Keratinocyte (primary cell): ENCODE results near the gene AP3D1. TPM values are rescaled to one million over a fixed set of nuclear protein-coding genes. Genes with fewer than 3 reads are reported as not detected.
"Not testable (repeated sequence)": the region's sequence is repeated elsewhere in the genome, so short reads cannot be mapped to it uniquely, and the experiment has no call there.

Experiments
- DNase-seq: peaks from one replicate; pipeline ENCODE4 v3.0.0-alpha.2; 2011; ENCODE audit warnings: low read depth, missing footprints, low spot score
- FAIRE-seq: peaks from 2 replicates; lab custom pipeline; 2011; peaks lifted over from hg19 to GRCh38; lab: Jason Lieb, UNC
- H2AFZ ChIP-seq: 2 replicates; pipeline ENCODE4 v1.6.0; 2012; ENCODE audit warnings: low read length, control low read depth, inconsistent platforms; ENCODE audit not compliant: control insufficient read depth
- H3K27ac ChIP-seq: 2 replicates; pipeline ENCODE4 v1.5.1; 2011; ENCODE audit warnings: low read length; ENCODE audit not compliant: control insufficient read depth, insufficient read depth
- H3K27me3 ChIP-seq: 3 replicates; pipeline ENCODE4 v1.6.0; 2011; ENCODE audit warnings: low read length; ENCODE audit not compliant: control insufficient read depth, insufficient read depth; ENCODE audit errors: extremely low read depth
- H3K36me3 ChIP-seq, 2 experiments: 2 replicates in 1 of 2; 3 replicates in 1 of 2; pipeline ENCODE4 v1.5.1; 2011; ENCODE audit warnings: low read length in 2 of 2, mild to moderate bottlenecking in 1 of 2; ENCODE audit not compliant: control insufficient read depth in 2 of 2, insufficient read depth in 2 of 2; ENCODE audit errors: extremely low read depth in 1 of 2
- H3K4me1 ChIP-seq: 3 replicates; pipeline ENCODE4 v1.5.1; 2011; ENCODE audit warnings: low read length; ENCODE audit not compliant: control insufficient read depth, insufficient read depth; ENCODE audit errors: extremely low read depth
- H3K4me2 ChIP-seq: 3 replicates; pipeline ENCODE4 v1.6.0; 2011; ENCODE audit warnings: low read depth, low read length; ENCODE audit not compliant: control insufficient read depth, insufficient read depth; ENCODE audit errors: extremely low read depth
- H3K4me3 ChIP-seq, 3 experiments: fragments of 200-600 bp in 1 of 3; sonication (generic) in 1 of 3; 2 replicates in 2 of 3; 3 replicates in 1 of 3; pipeline ENCODE4 v1.5.1; 2011 to 2016; ENCODE audit warnings: low read length in 3 of 3, mild to moderate bottlenecking in 3 of 3, control low read depth in 2 of 3, inconsistent platforms in 1 of 3, low read depth in 1 of 3, mixed read lengths in 1 of 3, mixed run types in 1 of 3, moderate library complexity in 1 of 3; ENCODE audit not compliant: control insufficient read depth in 2 of 3, insufficient read depth in 2 of 3; ENCODE audit errors: extremely low read depth in 1 of 3
- H3K79me2 ChIP-seq: 2 replicates; pipeline ENCODE4 v1.6.0; 2012; ENCODE audit warnings: low read length; ENCODE audit not compliant: control insufficient read depth, insufficient read depth
- H3K9ac ChIP-seq: 3 replicates; pipeline ENCODE4 v1.6.0; 2011; ENCODE audit warnings: low read length; ENCODE audit not compliant: control insufficient read depth, insufficient read depth; ENCODE audit errors: extremely low read depth
- H3K9me1 ChIP-seq: 3 replicates; pipeline ENCODE4 v1.6.0; 2011; ENCODE audit warnings: low read length; ENCODE audit not compliant: control insufficient read depth, insufficient read depth; ENCODE audit errors: extremely low read depth
- H3K9me3 ChIP-seq: 2 replicates; pipeline ENCODE4 v1.5.1; 2012; ENCODE audit warnings: low read depth, low read length; ENCODE audit not compliant: control insufficient read depth
- H4K20me1 ChIP-seq: 3 replicates; pipeline ENCODE4 v1.6.0; 2011; ENCODE audit warnings: low read length; ENCODE audit not compliant: control insufficient read depth, insufficient read depth; ENCODE audit errors: extremely low read depth
- CTCF ChIP-seq, 3 experiments: IDR thresholded peaks in 1 of 3; conservative IDR thresholded peaks in 1 of 3; optimal IDR thresholded peaks in 1 of 3; 2 replicates in 2 of 3; 3 replicates in 1 of 3; pipeline versions ENCODE3 to v1.5.1; 2011; ENCODE audit warnings: low read length in 3 of 3, mild to moderate bottlenecking in 3 of 3, moderate library complexity in 2 of 3, control low read depth in 1 of 3, inconsistent platforms in 1 of 3; ENCODE audit not compliant: insufficient read depth in 2 of 3; ENCODE audit errors: extremely low read depth in 1 of 3
- EZH2 ChIP-seq: IDR thresholded peaks from one replicate; pipeline ENCODE4 v1.6.1; 2012; ENCODE audit warnings: inconsistent platforms, mild to moderate bottlenecking, low read length, moderate library complexity
- dilution Hi-C: fragments of 300-500 bp; cut with MboI; formaldehyde crosslinking; loops from one replicate; pipeline ENCODE4 v1.7.0; 2020; ENCODE audit warnings: low sequenced_read_pairs; ENCODE audit not compliant: extremely low pct_ligation_motif_present
- polyA plus RNA-seq, 5 experiments: library from polyadenylated mRNA; depleted of rRNA in 3 of 5; stranded (reverse) in 3 of 5; stranded (forward) in 1 of 5; unstranded in 1 of 5; fragments of >200 nt; gene quantifications; 1 replicate in 1 of 5; 2 replicates in 3 of 5; 3 replicates in 1 of 5; pipeline versions ENCODE4 v1.2.1 to v1.2.3, GENCODE V29; 2011 to 2012; ENCODE audit warnings: missing spikeins in 2 of 5, low read depth in 1 of 5, low replicate concordance in 1 of 5

AP3D1 gene
- polyA plus RNA-seq, 1 donor (not counting 4 experiments of a cell fraction or from before 2014, with no cell fraction given) = 56.1 TPM

GRCh38 chr19:2087621-2088100 lies 63.7 kb downstream of the AP3D1 start:
- peak overlapping the region; percentile 94 for H3K27ac ChIP-seq
- peaks cover 63% of the 10 kb centered on the region for H3K4me1 ChIP-seq
- no peak overlapping the region for H2AFZ ChIP-seq
- H3K27me3 ChIP-seq = no peaks in the 10 kb centered on the region
- no peak for FAIRE-seq
- no peaks in the 10 kb centered on the region for H3K9me1 ChIP-seq
- peaks cover 2 to 12% of the 10 kb centered on the region in 2 experiments for H3K36me3 ChIP-seq
- no peak for TF ChIP-seq EZH2
- TF ChIP-seq CTCF (optimal IDR thresholded peaks at IDR 0.05 in 1 of 3, IDR thresholded peaks at IDR 0.05 in 1 of 3, conservative IDR thresholded peaks at IDR 0.05 in 1 of 3; ENCODE audit: extremely low read depth in 1 of 3, insufficient read depth in 2 of 3, low read length in 3 of 3) = no peak
- H3K4me2 ChIP-seq = peak overlapping the region; percentile 23
- H3K9ac ChIP-seq = peak overlapping the region; percentile 32
- H3K79me2 ChIP-seq = peaks cover 20% of the 10 kb centered on the region
- dilution Hi-C loops = no loop called here
- no peaks in the 10 kb centered on the region for H4K20me1 ChIP-seq
- H3K9me3 ChIP-seq = no peaks in the 10 kb centered on the region
- no peak for DNase-seq
- no peak overlapping the region for H3K4me3 ChIP-seq

- Histone ChIP-seq H3K9ac (peak overlapping the region; percentile 32), H3K36me3 (peaks cover 5 to 13% of the 10 kb centered on the region in 2 experiments), H3K4me1 (peaks cover 62% of the 10 kb centered on the region), H3K4me2 (peak overlapping the region; percentile 23), H3K79me2 (peaks cover 21% of the 10 kb centered on the region), H3K27ac (peak overlapping the region; percentile 94)
- H4K20me1 ChIP-seq, H3K4me3 ChIP-seq, H2AFZ ChIP-seq, H3K9me1 ChIP-seq, H3K9me3 ChIP-seq, dilution Hi-C loops, H3K27me3 ChIP-seq: not testable (repeated sequence)
- FAIRE-seq = peak; percentile 17
- peak; percentile 59 for DNase-seq
Observed at GRCh38 chr19:2086695-2087620, 64.4 kb downstream of the AP3D1 start.
